ENCODE data around the gene ENPP3. TPM values are rescaled to one million over a fixed set of nuclear protein-coding genes. Genes with fewer than 3 reads are reported as not detected.

The ENPP3 gene
- total and polyA plus RNA-seq, 2 donors (not counting 1 experiment from before 2014, with no cell fraction given), result 0.18 to 0.25 TPM

- Histone ChIP-seq H3K9ac (ENCODE audit: low read length) (no peak overlapping the region), H3K27ac (ENCODE audit: low read length in 2 of 2) (no peak overlapping the region), H3K9me3 (ENCODE audit: control extremely low read depth in 1 of 3, control insufficient read depth in 2 of 3, insufficient read depth in 1 of 3, low read length in 2 of 3) (peaks cover 0 to 3% (median 0%) of the 10 kb centered on the region in 3 donors), H3K36me3 (replicated peaks in 1 of 2; ENCODE audit: control extremely low read depth in 1 of 2, control insufficient read depth in 1 of 2, extremely low read depth in 1 of 2, insufficient read depth in 2 of 2, low read length in 1 of 2) (no peaks in the 10 kb centered on the region), H3K4me3 (ENCODE audit: control extremely low read depth in 1 of 5, extremely low read depth in 1 of 5, insufficient read depth in 1 of 5, low read depth in 2 of 5, low read length in 4 of 5) (no peak overlapping the region), H3K79me2 (ENCODE audit: control insufficient read depth, insufficient read depth, low read length) (no peaks in the 10 kb centered on the region), H3K4me1 (ENCODE audit: control insufficient read depth in 2 of 2, insufficient read depth in 2 of 2, low read length in 2 of 2) (no peaks in the 10 kb centered on the region), H3K4me2 (replicated peaks; ENCODE audit: low read depth, low read length, poor library complexity, severe bottlenecking) (no peak overlapping the region), H3K27me3 (replicated peaks in 1 of 4; ENCODE audit: control extremely low read depth in 1 of 4, control insufficient read depth in 3 of 4, insufficient read depth in 4 of 4, low read length in 3 of 4) (no peaks in the 10 kb centered on the region), H4K20me1 (ENCODE audit: control insufficient read depth, insufficient read depth, low read length, poor library complexity, severe bottlenecking) (no peaks in the 10 kb centered on the region), H2AFZ (ENCODE audit: insufficient read depth, low read depth, low read length, poor library complexity, severe bottlenecking) (no peak overlapping the region)
- H3K27me3 Mint-ChIP-seq, result peaks cover 6% of the 10 kb centered on the region
- ChIA-PET POLR2A (no interaction called here), CTCF (no interaction called here)
- intact Hi-C loops (cut with micrococcal nuclease), result no loop called here
- H3K9me3 Mint-ChIP-seq (ENCODE audit: insufficient read depth), result no peaks in the 10 kb centered on the region
- TF ChIP-seq EZH2 (IDR thresholded peaks at IDR 0.05; ENCODE audit: borderline replicate concordance, insufficient read depth, low read depth, low read length, poor library complexity, severe bottlenecking), result no peak
- TF ChIP-seq CTCF (IDR thresholded peaks at IDR 0.05), result no peak
- no peak overlapping the region for H3K4me3 Mint-ChIP-seq
- ATAC-seq (ENCODE audit: low read depth) (no peak), DNase-seq (no peak)
- H3K27ac Mint-ChIP-seq, result no peak overlapping the region
- whole genome bisulfite sequencing (ENCODE audit: insufficient coverage), result no CpG with 5 or more reads among the region's 5 CpGs
- H3K4me1 Mint-ChIP-seq, result no peaks in the 10 kb centered on the region
These were observed 154.4 kb downstream of the ENPP3 start for GRCh38 chr6:131791476-131791875.

- WGBS (ENCODE audit: insufficient coverage), result 91% methylated on average over 6 of the region's 6 CpGs
- no peak overlapping the region for H3K27ac ChIP-seq (ENCODE audit: low read length in 2 of 2)
- Mint-ChIP-seq H3K27me3 (peaks cover 12% of the 10 kb centered on the region), H3K4me1 (no peaks in the 10 kb centered on the region), H3K4me3 (no peak overlapping the region), H3K27ac (no peak overlapping the region), H3K9me3 (ENCODE audit: insufficient read depth) (no peaks in the 10 kb centered on the region)
- H3K36me3 ChIP-seq (replicated peaks in 1 of 2; ENCODE audit: control extremely low read depth in 1 of 2, control insufficient read depth in 1 of 2, extremely low read depth in 1 of 2, insufficient read depth in 2 of 2, low read length in 1 of 2), result no peaks in the 10 kb centered on the region
- TF ChIP-seq CTCF (IDR thresholded peaks at IDR 0.05) (no peak), EZH2 (IDR thresholded peaks at IDR 0.05; ENCODE audit: borderline replicate concordance, insufficient read depth, low read depth, low read length, poor library complexity, severe bottlenecking) (no peak)
- intact Hi-C loops (cut with micrococcal nuclease), result no loop called here
- ChIA-PET CTCF (no interaction called here), POLR2A (no interaction called here)
- H4K20me1 ChIP-seq (ENCODE audit: control insufficient read depth, insufficient read depth, low read length, poor library complexity, severe bottlenecking), result no peaks in the 10 kb centered on the region
- no peak overlapping the region for H3K9ac ChIP-seq (ENCODE audit: low read length)
- no peak overlapping the region for H3K4me2 ChIP-seq (replicated peaks; ENCODE audit: low read depth, low read length, poor library complexity, severe bottlenecking)
- no peaks in the 10 kb centered on the region for H3K4me1 ChIP-seq (ENCODE audit: control insufficient read depth in 2 of 2, insufficient read depth in 2 of 2, low read length in 2 of 2)
- H3K4me3 ChIP-seq (ENCODE audit: control extremely low read depth in 1 of 5, extremely low read depth in 1 of 5, insufficient read depth in 1 of 5, low read depth in 2 of 5, low read length in 4 of 5), result no peak overlapping the region
- H3K27me3 ChIP-seq (replicated peaks in 1 of 4; ENCODE audit: control extremely low read depth in 1 of 4, control insufficient read depth in 3 of 4, insufficient read depth in 4 of 4, low read length in 3 of 4), result peaks cover 0 to 6% (median 1%) of the 10 kb centered on the region in 4 experiments
- no peaks in the 10 kb centered on the region for H3K79me2 ChIP-seq (ENCODE audit: control insufficient read depth, insufficient read depth, low read length)
- no peak overlapping the region for H2AFZ ChIP-seq (ENCODE audit: insufficient read depth, low read depth, low read length, poor library complexity, severe bottlenecking)
- ATAC-seq (ENCODE audit: low read depth) (no peak), DNase-seq (no peak)
- no peaks in the 10 kb centered on the region for H3K9me3 ChIP-seq (ENCODE audit: control extremely low read depth in 1 of 3, control insufficient read depth in 2 of 3, insufficient read depth in 1 of 3, low read length in 2 of 3)
These were observed 155.0 kb downstream of the ENPP3 start for GRCh38 chr6:131792091-131792496.
